Activated CD8-positive, alpha-beta memory T cell treated with anti-CD3 and anti-CD28 coated beads, Interleukin-2, amount 50 U/mL, for 48 hours (primary cell): ENCODE measurements around the gene ARID1A.
"Not testable (repeated sequence)": the region's sequence is repeated elsewhere in the genome, so short reads cannot be mapped to it uniquely, and the experiment has no call there.

Source experiments
- DNase-seq: peaks from one replicate; pipeline ENCODE4 v3.0.0-alpha.2; 2020

Gene ARID1A

GRCh38 chr1:26697978-26698849, 2.4 kb downstream of the ARID1A start:
- peak; percentile 73 for DNase-seq

GRCh38 chr1:26700711-26701110, 4.9 kb downstream of the ARID1A start:
- no peak for DNase-seq

- DNase-seq = no peak
Measured at GRCh38 chr1:26701266-26701994, 5.6 kb downstream of the ARID1A start.

GRCh38 chr1:26701995-26702679, 6.3 kb downstream of the ARID1A start:
- no peak for DNase-seq

- DNase-seq = no peak
Measured at GRCh38 chr1:26702680-26703038, 6.8 kb downstream of the ARID1A start.

DNA sequence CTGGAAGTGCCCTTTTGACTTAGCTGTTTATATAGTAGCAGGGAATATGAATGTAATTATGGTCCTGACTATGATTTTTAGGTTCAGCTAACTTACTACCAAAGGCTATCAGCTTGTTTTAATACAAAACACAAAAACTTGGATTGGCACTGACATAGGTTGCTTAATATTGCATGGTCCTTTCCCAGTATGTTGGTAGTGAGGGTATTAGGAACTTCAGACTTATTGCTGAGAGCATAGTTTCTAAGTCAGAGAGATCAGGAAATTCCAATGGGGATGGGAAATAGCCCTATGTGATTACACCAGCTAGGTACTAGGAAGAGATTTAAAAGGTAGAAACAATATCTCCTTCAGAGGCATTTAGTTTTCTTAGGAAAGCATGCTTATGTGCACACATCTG, 7.7 kb downstream of the ARID1A start:
- DNase-seq = no peak

- no peak for DNase-seq
Measured at GRCh38 chr1:26704629-26705028, 8.8 kb downstream of the ARID1A start.

GRCh38 chr1:26705227-26705626, 9.4 kb downstream of the ARID1A start:
- DNase-seq = not testable (repeated sequence)

DNA sequence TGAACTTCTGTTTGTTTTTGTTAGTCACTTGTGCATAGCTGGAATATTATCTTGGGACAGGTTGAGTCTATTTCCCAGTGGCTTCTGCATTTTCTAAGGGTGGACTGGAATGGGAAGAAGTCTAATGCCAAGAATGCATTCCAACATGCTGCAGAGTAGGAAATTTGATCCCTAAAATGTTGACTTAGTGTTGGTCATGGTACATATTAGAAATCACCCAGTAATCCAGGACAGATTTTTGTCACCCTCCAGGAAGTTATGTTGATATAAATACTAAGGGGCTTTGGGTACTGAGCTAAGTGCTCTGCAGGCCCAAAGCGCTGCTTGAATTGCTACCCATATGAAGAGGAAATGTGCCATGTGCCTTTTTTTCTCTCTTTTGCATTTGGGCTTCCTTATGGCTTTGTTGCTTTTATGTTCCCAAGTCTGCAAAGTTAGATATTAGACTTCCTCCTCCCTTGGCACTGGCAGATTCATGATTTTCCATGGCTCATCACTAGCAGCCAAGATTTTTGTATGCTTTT, 10.0 kb downstream of the ARID1A start:
- no peak for DNase-seq

- DNase-seq = no peak
Measured at GRCh38 chr1:26706315-26706714, 10.5 kb downstream of the ARID1A start.

GRCh38 chr1:26710811-26711210, 15.0 kb downstream of the ARID1A start:
- DNase-seq = no peak

DNA sequence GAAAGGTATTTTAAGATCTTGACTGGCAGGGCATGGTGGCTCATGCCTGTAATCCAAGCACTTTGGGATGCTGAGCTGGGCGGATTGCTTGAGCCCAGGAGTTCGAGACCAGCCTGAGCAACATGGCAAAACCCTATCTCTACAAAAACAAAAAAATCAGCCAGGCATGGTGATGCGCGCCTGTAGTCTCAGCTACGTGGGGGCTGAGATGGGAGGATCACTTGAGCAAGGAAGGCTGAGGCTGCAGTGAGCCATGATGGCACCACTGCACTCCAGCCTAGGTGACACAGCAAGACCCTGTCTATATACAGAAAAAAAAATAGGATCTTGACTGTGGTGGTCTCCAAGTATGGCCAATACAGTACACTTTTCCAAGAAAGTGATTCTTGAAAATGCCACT, 16.0 kb downstream of the ARID1A start:
- DNase-seq = peak; percentile 42

- DNase-seq = no peak
Measured at GRCh38 chr1:26717017-26717491, 21.2 kb downstream of the ARID1A start.

DNA sequence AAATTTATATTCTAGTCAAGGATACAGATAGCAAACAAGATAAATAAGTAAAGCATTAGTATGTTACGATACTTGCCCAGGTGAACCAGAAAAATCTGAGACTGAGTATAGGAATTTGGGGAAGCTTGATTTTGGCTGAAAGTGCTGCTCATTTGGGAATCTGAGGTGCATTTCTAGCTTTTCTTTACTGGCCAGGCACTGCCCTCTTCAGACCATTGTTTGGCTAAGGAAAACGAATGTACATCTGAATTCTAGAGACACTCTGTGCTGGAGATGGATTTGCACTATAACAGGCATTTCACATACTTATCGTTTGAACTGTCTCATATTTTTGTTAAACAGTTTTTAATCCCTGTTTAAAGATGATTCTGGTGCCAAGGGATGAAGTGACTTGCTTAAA, 23.4 kb downstream of the ARID1A start:
- DNase-seq = no peak

DNA sequence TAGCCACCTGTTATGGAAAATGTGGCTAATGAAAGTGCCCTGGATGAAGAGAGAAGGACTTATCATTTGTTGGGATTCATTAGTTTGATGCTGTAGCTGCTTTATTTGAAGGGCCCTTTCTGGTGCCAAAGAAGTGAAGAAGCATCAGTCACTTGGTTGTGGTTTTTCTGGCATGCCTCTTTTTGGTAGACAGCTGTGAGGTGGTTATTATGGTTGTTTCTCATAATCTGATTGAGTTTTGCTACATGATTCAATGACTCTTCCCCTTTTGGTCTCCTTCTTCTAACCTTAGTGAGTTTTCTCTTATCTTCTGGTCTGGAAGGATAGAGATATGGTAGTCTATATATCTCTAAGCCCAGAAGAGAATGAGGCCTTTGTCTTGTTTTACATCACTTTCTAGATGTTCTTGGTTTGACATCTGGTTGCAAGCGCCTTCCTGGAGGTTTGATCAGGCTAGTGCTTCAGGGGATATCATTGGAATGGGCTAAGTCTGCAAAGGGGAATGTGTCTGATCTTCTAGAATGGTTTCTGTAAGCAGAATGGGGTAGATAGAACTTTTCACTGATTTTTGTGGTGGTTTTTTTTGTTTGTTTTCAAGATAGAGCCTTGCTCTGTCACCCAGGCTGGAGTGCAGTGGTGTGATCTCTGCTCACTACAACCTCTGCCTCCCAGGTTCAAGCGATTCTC, 26.0 kb downstream of the ARID1A start:
- DNase-seq = peak; percentile 50

GRCh38 chr1:26723013-26723991, 27.5 kb downstream of the ARID1A start:
- DNase-seq = no peak

- DNase-seq = no peak
Measured at GRCh38 chr1:26724118-26724517, 28.3 kb downstream of the ARID1A start.

DNA sequence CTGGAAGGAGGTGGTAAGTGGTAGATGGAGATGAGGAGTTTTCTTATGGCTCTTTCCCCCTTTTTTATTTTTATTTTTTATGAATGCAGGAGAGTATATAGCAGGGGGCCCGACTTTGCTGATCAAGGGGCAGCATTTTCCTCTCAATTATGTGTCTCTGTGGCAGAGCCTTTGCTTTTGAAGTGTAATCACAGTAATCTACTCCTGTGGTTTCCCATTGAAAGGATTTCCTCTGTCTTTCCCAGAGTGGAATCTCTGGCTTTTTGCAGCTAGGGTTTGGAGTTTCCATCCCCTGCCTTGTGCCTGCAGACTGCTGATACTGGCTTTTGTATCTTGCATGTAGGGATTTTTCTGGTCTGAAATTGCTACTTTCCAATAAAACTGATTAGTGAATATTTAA, 29.1 kb downstream of the ARID1A start:
- DNase-seq = no peak

- DNase-seq = not testable (repeated sequence)
Measured at GRCh38 chr1:26725904-26726303, 30.1 kb downstream of the ARID1A start.

DNA sequence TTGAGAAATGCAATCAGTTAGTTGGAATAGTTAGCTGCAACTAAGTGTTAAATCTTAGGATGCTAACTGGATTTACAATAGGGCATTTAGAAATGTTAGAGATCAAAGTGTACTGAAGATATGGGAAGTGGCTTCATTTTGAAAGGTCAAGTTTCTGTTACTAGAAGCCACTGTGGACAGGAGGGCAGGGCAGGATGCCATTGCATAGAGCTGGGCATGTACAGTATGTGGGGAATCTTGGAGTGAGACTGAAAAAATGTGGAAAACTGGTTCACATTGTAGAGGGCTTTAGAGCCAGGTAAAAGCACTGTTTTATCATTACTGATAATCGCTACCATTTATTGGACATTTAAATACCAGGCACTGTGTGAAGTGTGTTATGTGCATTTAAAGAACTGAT, 31.0 kb downstream of the ARID1A start:
- DNase-seq = no peak

- no peak for DNase-seq
Measured at GRCh38 chr1:26727476-26727875, 31.7 kb downstream of the ARID1A start.
